Activated CD4-positive, alpha-beta memory T cell treated with anti-CD3 and anti-CD28 coated beads for 36 hours (primary cell): Measurements from ENCODE around the gene KMT5C. TPM values are rescaled to one million over a fixed set of nuclear protein-coding genes. Genes with fewer than 3 reads are reported as not detected.

ENCODE experiments used
- CTCF ChIA-PET: fragments of 350-600 bp; sonication (Branson Sonifier 250); formaldehyde crosslinking; loops from one replicate; lab custom pipeline; 2021; ENCODE audit warnings: antibody characterized with exemption, inconsistent platforms; lab: Charles Lee
- POLR2A ChIA-PET: fragments of 350-600 bp; sonication (Branson Sonifier 250); formaldehyde crosslinking; loops from one replicate; lab custom pipeline; 2021; ENCODE audit warnings: antibody characterized with exemption; lab: Charles Lee
- DNase-seq: peaks from one replicate; pipeline ENCODE4 v3.0.0-alpha.2; 2020
- H3K27ac Mint-ChIP-seq: one replicate; pipeline ENCODE4 v1.8.0; 2021; ENCODE audit warnings: mixed read lengths
- H3K27me3 Mint-ChIP-seq: one replicate; pipeline ENCODE4 v1.8.0; 2021; ENCODE audit warnings: mixed read lengths
- H3K36me3 Mint-ChIP-seq: one replicate; pipeline ENCODE4 v1.8.0; 2021; ENCODE audit warnings: mixed read lengths
- H3K4me1 Mint-ChIP-seq: one replicate; pipeline ENCODE4 v1.8.0; 2021; ENCODE audit warnings: low read depth, mixed read lengths
- H3K4me3 Mint-ChIP-seq: one replicate; pipeline ENCODE4 v1.8.0; 2021; ENCODE audit warnings: mild to moderate bottlenecking, mixed read lengths
- H3K9me3 Mint-ChIP-seq: one replicate; pipeline ENCODE4 v1.8.0; 2021; ENCODE audit warnings: mixed read lengths
- intact Hi-C: fragments of 100-400 bp; cut with micrococcal nuclease; formaldehyde crosslinking; loops from one replicate; pipeline ENCODE4 v1.15.1; 2023
- total RNA-seq, 2 experiments: library from RNA; stranded (reverse); gene quantifications; one replicate each; pipeline ENCODE4 v1.2.3, GENCODE V29; 2021

Gene KMT5C
- total RNA-seq, 2 experiments from 2014 or later: 34.2 to 35.2 TPM

GRCh38 chr19:55305983-55306562 lies 33.6 kb upstream of the KMT5C start:
- ChIA-PET CTCF (interaction anchor here (1.1 to 1.6 kb wide), 3 partner anchors 14 to 198 kb away, joined by 3 to 6 read pairs (median 4); partner anchors contain the start of gene TMEM238), POLR2A (interaction anchor here (1.0 kb wide), 1 partner anchor 33 kb away, joined by 3 read pairs; the partner anchor contains the start of gene KMT5C)
- no peak for DNase-seq
- Mint-ChIP-seq H3K27ac (no peak overlapping the region), H3K4me1 (no peaks in the 10 kb centered on the region), H3K36me3 (peaks cover 2% of the 10 kb centered on the region), H3K9me3 (no peaks in the 10 kb centered on the region), H3K27me3 (no peaks in the 10 kb centered on the region), H3K4me3 (no peak overlapping the region)
- intact Hi-C loops: no loop called here

GRCh38 chr19:55306712-55307111 lies 33.0 kb upstream of the KMT5C start:
- POLR2A ChIA-PET: no interaction called here
- H3K27me3 Mint-ChIP-seq: no peaks in the 10 kb centered on the region
- no peaks in the 10 kb centered on the region for H3K9me3 Mint-ChIP-seq
- H3K4me1 Mint-ChIP-seq: no peaks in the 10 kb centered on the region
- DNase-seq: no peak
- no peak overlapping the region for H3K27ac Mint-ChIP-seq
- CTCF ChIA-PET: interaction anchor here (1.1 to 1.6 kb wide), 4 partner anchors 15 to 197 kb away, joined by 3 to 6 read pairs (median 4); partner anchors contain the start of gene TMEM238
- no peak overlapping the region for H3K4me3 Mint-ChIP-seq
- peaks cover 2% of the 10 kb centered on the region for H3K36me3 Mint-ChIP-seq
- intact Hi-C loops: no loop called here

- intact Hi-C loops: no loop called here
- H3K27ac Mint-ChIP-seq: no peak overlapping the region
- H3K27me3 Mint-ChIP-seq: no peaks in the 10 kb centered on the region
- H3K9me3 Mint-ChIP-seq: no peaks in the 10 kb centered on the region
- DNase-seq: no peak
- H3K4me1 Mint-ChIP-seq: no peaks in the 10 kb centered on the region
- ChIA-PET POLR2A (interaction anchor here (0.6 kb wide), 1 partner anchor 347 kb away, joined by 3 read pairs; the partner anchor contains the start of gene U2AF2), CTCF (interaction anchor here (1.4 kb wide), 1 partner anchor 75 kb away, joined by 4 read pairs; the partner anchor contains the start of gene TMEM238)
- H3K4me3 Mint-ChIP-seq: no peak overlapping the region
- peaks cover 2% of the 10 kb centered on the region for H3K36me3 Mint-ChIP-seq
Measured at GRCh38 chr19:55308281-55308680, 31.4 kb upstream of the KMT5C start.

GRCh38 chr19:55309448-55309847 lies 30.2 kb upstream of the KMT5C start:
- Mint-ChIP-seq H3K4me3 (no peak overlapping the region), H3K9me3 (no peaks in the 10 kb centered on the region), H3K36me3 (peaks cover 2% of the 10 kb centered on the region), H3K27ac (no peak overlapping the region), H3K27me3 (no peaks in the 10 kb centered on the region), H3K4me1 (no peaks in the 10 kb centered on the region)
- intact Hi-C loops: no loop called here
- ChIA-PET POLR2A (no interaction called here), CTCF (no interaction called here)
- no peak for DNase-seq

GRCh38 chr19:55310498-55310897 lies 29.2 kb upstream of the KMT5C start:
- Mint-ChIP-seq H3K4me1 (no peaks in the 10 kb centered on the region), H3K27ac (no peak overlapping the region), H3K4me3 (no peak overlapping the region), H3K27me3 (no peaks in the 10 kb centered on the region), H3K36me3 (no peaks in the 10 kb centered on the region), H3K9me3 (no peaks in the 10 kb centered on the region)
- intact Hi-C loops: no loop called here
- POLR2A ChIA-PET: no interaction called here
- CTCF ChIA-PET: no interaction called here
- no peak for DNase-seq

GRCh38 chr19:55311397-55311796 lies 28.3 kb upstream of the KMT5C start:
- Mint-ChIP-seq H3K4me3 (no peak overlapping the region), H3K4me1 (no peaks in the 10 kb centered on the region), H3K9me3 (no peaks in the 10 kb centered on the region), H3K36me3 (no peaks in the 10 kb centered on the region), H3K27ac (no peak overlapping the region), H3K27me3 (no peaks in the 10 kb centered on the region)
- ChIA-PET CTCF (interaction anchor here (2.9 kb wide), 1 partner anchor 9 kb away, joined by 13 read pairs; no protein-coding TSS in a partner anchor), POLR2A (no interaction called here)
- DNase-seq: no peak
- intact Hi-C loops: no loop called here

GRCh38 chr19:55311797-55312196 lies 27.9 kb upstream of the KMT5C start:
- POLR2A ChIA-PET: no interaction called here
- no peaks in the 10 kb centered on the region for H3K9me3 Mint-ChIP-seq
- no peaks in the 10 kb centered on the region for H3K4me1 Mint-ChIP-seq
- intact Hi-C loops: no loop called here
- no peaks in the 10 kb centered on the region for H3K27me3 Mint-ChIP-seq
- DNase-seq: no peak
- CTCF ChIA-PET: interaction anchor here (2.9 kb wide), 1 partner anchor 10 kb away, joined by 13 read pairs; no protein-coding TSS in a partner anchor
- H3K4me3 Mint-ChIP-seq: no peak overlapping the region
- H3K36me3 Mint-ChIP-seq: no peaks in the 10 kb centered on the region
- H3K27ac Mint-ChIP-seq: no peak overlapping the region

- no peak for DNase-seq
- Mint-ChIP-seq H3K27ac (no peak overlapping the region), H3K4me3 (no peak overlapping the region), H3K27me3 (no peaks in the 10 kb centered on the region), H3K4me1 (no peaks in the 10 kb centered on the region), H3K36me3 (no peaks in the 10 kb centered on the region), H3K9me3 (no peaks in the 10 kb centered on the region)
- ChIA-PET CTCF (interaction anchor here (2.9 kb wide), 1 partner anchor 11 kb away, joined by 13 read pairs; no protein-coding TSS in a partner anchor), POLR2A (interaction anchor here (0.8 kb wide), 1 partner anchor 71 kb away, joined by 3 read pairs; the partner anchor contains the start of gene TMEM238)
- intact Hi-C loops: no loop called here
Measured at GRCh38 chr19:55312621-55313512, 26.8 kb upstream of the KMT5C start.

GRCh38 chr19:55314396-55314795 lies 25.3 kb upstream of the KMT5C start:
- intact Hi-C loops: no loop called here
- no peak for DNase-seq
- ChIA-PET CTCF (interaction anchor here (1.3 to 2.9 kb wide), 2 partner anchors 12 to 13 kb away, joined by 3 to 13 read pairs; no protein-coding TSS in a partner anchor), POLR2A (no interaction called here)
- Mint-ChIP-seq H3K4me3 (no peak overlapping the region), H3K4me1 (no peaks in the 10 kb centered on the region), H3K27me3 (no peaks in the 10 kb centered on the region), H3K9me3 (no peaks in the 10 kb centered on the region), H3K36me3 (no peaks in the 10 kb centered on the region), H3K27ac (no peak overlapping the region)

GRCh38 chr19:55315956-55316525 lies 23.6 kb upstream of the KMT5C start:
- Mint-ChIP-seq H3K4me1 (no peaks in the 10 kb centered on the region), H3K4me3 (no peak overlapping the region), H3K27me3 (no peaks in the 10 kb centered on the region), H3K27ac (no peak overlapping the region), H3K9me3 (no peaks in the 10 kb centered on the region), H3K36me3 (no peaks in the 10 kb centered on the region)
- DNase-seq: no peak
- intact Hi-C loops: no loop called here
- ChIA-PET POLR2A (no interaction called here), CTCF (interaction anchor here (1.3 kb wide), 1 partner anchor 15 kb away, joined by 3 read pairs; no protein-coding TSS in a partner anchor)

- Mint-ChIP-seq H3K4me3 (no peak overlapping the region), H3K27ac (no peak overlapping the region), H3K36me3 (no peaks in the 10 kb centered on the region), H3K9me3 (no peaks in the 10 kb centered on the region), H3K27me3 (peaks cover 2% of the 10 kb centered on the region), H3K4me1 (no peaks in the 10 kb centered on the region)
- no peak for DNase-seq
- CTCF ChIA-PET: no interaction called here
- POLR2A ChIA-PET: no interaction called here
- intact Hi-C loops: no loop called here
Measured at GRCh38 chr19:55316646-55317045, 23.0 kb upstream of the KMT5C start.

- DNase-seq: no peak
- Mint-ChIP-seq H3K4me3 (no peak overlapping the region), H3K4me1 (no peaks in the 10 kb centered on the region), H3K27ac (no peak overlapping the region), H3K9me3 (no peaks in the 10 kb centered on the region), H3K36me3 (no peaks in the 10 kb centered on the region), H3K27me3 (peaks cover 9% of the 10 kb centered on the region)
- ChIA-PET CTCF (interaction anchor here (2.7 kb wide), 1 partner anchor 18 kb away, joined by 13 read pairs; no protein-coding TSS in a partner anchor), POLR2A (no interaction called here)
- intact Hi-C loops: no loop called here
Measured at GRCh38 chr19:55319785-55320184, 19.9 kb upstream of the KMT5C start.
